OCI-LY3 (cell line): Measurements from ENCODE around the gene LRBA.

Experiments used
- EZH2phosphoT487 ChIP-seq: fragments of 200-600 bp; shearing (Covaris generic); IDR thresholded peaks from 2 replicates; pipeline ENCODE4 v1.6.1; 2018; ENCODE audit warnings: antibody characterized with exemption, mixed run types, low read depth
- TF ChIP-seq, protein P1 (sequence below): fragments of 200-600, 300-600 bp; sonication (generic); IDR thresholded peaks from 2 replicates; pipeline ENCODE4 v1.5.1; 2014; ENCODE audit warnings: antibody characterized with exemption, low read length, low read depth

DNA sequence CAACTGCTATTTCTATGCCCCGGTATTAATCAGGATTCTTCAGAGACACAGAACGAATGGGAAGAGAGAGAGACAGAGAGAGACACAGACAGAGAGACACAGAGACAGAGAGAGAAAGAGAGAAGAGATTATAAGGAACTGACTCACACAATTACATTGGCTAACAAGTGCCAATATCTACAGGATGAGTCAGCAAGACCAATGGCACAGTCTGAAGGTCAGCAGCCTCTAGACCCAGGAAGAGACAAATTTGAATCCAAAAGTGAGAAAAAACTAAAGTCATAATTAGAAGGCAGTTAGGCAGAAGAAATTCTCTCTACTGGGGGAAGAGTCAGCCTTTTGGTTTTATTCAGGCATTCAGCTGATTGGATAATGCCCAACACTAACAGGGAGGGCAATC is 245.8 kb downstream of the LRBA start:
- TF ChIP-seq, protein P1, sequence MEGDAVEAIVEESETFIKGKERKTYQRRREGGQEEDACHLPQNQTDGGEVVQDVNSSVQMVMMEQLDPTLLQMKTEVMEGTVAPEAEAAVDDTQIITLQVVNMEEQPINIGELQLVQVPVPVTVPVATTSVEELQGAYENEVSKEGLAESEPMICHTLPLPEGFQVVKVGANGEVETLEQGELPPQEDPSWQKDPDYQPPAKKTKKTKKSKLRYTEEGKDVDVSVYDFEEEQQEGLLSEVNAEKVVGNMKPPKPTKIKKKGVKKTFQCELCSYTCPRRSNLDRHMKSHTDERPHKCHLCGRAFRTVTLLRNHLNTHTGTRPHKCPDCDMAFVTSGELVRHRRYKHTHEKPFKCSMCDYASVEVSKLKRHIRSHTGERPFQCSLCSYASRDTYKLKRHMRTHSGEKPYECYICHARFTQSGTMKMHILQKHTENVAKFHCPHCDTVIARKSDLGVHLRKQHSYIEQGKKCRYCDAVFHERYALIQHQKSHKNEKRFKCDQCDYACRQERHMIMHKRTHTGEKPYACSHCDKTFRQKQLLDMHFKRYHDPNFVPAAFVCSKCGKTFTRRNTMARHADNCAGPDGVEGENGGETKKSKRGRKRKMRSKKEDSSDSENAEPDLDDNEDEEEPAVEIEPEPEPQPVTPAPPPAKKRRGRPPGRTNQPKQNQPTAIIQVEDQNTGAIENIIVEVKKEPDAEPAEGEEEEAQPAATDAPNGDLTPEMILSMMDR: no peak
- TF ChIP-seq EZH2phosphoT487: no peak
